Measurements from ENCODE around the gene KLHL26. TPM values are rescaled to one million over a fixed set of nuclear protein-coding genes. Genes with fewer than 3 reads are reported as not detected.
A peak's percentile ranks its signal among the peaks of the same experiment; 100 is the strongest.

Gene KLHL26
- total RNA-seq, 1 experiment from 2014 or later: 10.7 TPM

DNA sequence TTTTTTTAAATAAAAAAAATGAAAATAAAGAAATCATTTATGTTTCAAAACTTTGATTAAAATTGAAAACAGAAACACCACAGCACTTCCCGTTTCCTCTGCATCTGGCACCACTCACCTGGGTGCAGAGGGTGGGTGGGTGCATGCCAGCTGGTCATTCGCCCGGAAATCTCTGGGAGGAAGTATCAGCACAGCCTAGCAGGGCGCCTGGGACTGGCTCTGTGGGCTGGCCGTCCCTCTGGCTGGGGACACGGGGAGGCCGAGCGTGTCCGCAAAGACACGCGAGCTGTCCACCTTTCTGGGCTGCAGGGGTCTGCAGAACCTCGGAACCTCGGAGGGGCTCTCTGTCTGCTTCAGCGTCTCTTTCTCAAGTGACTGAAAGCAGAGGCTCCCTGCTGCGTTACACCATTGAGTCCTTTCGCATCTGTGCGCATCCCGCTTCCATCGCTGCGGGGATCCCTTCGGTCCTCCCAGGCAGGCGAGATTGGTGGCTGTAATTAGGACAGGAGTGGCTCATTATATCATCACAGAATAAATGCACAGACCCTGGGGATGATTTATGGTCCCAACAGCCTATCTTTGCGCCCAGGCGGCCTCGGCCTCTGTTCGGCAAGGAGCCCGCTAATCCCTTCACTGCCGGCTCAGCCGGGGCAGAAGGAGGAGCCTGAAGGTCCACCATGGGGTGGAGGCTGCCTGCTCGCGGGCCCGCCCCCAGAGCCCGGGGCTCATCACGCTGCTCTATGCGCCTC is 63.8 kb downstream of the KLHL26 start:
- Histone ChIP-seq H3K9ac (ENCODE audit: extremely low read depth, insufficient read length, low read length) (no peak overlapping the region), H2BK5ac (ENCODE audit: insufficient read length, low read length) (no peak overlapping the region), H3K23ac (ENCODE audit: insufficient read length, low read depth, low read length) (no peak overlapping the region), H2BK12ac (ENCODE audit: insufficient read length, low read depth, low read length) (no peak overlapping the region), H4K5ac (ENCODE audit: insufficient read length, low read depth, low read length) (no peak overlapping the region), H3K9me3 (ENCODE audit: control insufficient read depth, low read depth, low read length) (no peaks in the 10 kb centered on the region), H4K8ac (replicated peaks; ENCODE audit: insufficient read length, low read depth, low read length) (no peak overlapping the region), H3K18ac (ENCODE audit: insufficient read length, low read depth, low read length) (no peak overlapping the region), H3K79me2 (ENCODE audit: insufficient read depth, low read length) (peaks cover 7% of the 10 kb centered on the region; the same call in 1 of the 2 replicates), H2AK5ac (ENCODE audit: insufficient read length, low read length) (no peak overlapping the region), H4K20me1 (ENCODE audit: control insufficient read depth, insufficient read depth, insufficient read length) (no peaks in the 10 kb centered on the region), H3K27me3 (ENCODE audit: insufficient read depth, low read length) (no peaks in the 10 kb centered on the region), H3K79me1 (ENCODE audit: insufficient read depth, low read depth, low read length, poor library complexity, severe bottlenecking) (no peaks in the 10 kb centered on the region), H2BK15ac (ENCODE audit: low read depth, low read length) (no peak overlapping the region), H3K4me2 (ENCODE audit: insufficient read depth, insufficient read length, low read length) (peak overlapping the region; percentile 65), H2BK120ac (ENCODE audit: low read depth, low read length, poor library complexity, severe bottlenecking) (no peak overlapping the region), H3T11ph (ENCODE audit: low read length) (no peak overlapping the region), H3K4me1 (ENCODE audit: insufficient read depth, low read length) (no peaks in the 10 kb centered on the region), H4K91ac (ENCODE audit: insufficient read length, low read depth, low read length) (no peak overlapping the region), H3K4ac (ENCODE audit: low read depth, low read length) (no peak overlapping the region), H2BK20ac (ENCODE audit: low read depth, low read length, poor library complexity, severe bottlenecking) (no peak overlapping the region), H3K14ac (ENCODE audit: insufficient read depth, low read length) (no peak overlapping the region), H3K27ac (ENCODE audit: insufficient read length, low read depth, low read length) (no peak overlapping the region), H2AFZ (ENCODE audit: low read length) (no peak overlapping the region), H3K56ac (ENCODE audit: insufficient read length, low read depth, low read length) (no peak overlapping the region), H3K23me2 (ENCODE audit: insufficient read length, low read depth, low read length, poor library complexity, severe bottlenecking) (peaks cover 4% of the 10 kb centered on the region)
- peak; percentile 73 for DNase-seq
- TF ChIP-seq, protein P1, sequence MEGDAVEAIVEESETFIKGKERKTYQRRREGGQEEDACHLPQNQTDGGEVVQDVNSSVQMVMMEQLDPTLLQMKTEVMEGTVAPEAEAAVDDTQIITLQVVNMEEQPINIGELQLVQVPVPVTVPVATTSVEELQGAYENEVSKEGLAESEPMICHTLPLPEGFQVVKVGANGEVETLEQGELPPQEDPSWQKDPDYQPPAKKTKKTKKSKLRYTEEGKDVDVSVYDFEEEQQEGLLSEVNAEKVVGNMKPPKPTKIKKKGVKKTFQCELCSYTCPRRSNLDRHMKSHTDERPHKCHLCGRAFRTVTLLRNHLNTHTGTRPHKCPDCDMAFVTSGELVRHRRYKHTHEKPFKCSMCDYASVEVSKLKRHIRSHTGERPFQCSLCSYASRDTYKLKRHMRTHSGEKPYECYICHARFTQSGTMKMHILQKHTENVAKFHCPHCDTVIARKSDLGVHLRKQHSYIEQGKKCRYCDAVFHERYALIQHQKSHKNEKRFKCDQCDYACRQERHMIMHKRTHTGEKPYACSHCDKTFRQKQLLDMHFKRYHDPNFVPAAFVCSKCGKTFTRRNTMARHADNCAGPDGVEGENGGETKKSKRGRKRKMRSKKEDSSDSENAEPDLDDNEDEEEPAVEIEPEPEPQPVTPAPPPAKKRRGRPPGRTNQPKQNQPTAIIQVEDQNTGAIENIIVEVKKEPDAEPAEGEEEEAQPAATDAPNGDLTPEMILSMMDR (conservative IDR thresholded peaks at IDR 0.05): no peak
- Mint-ChIP-seq H3K4me3 (peak overlapping the region; percentile 47 to 79), H3K27me3 (ENCODE audit: low read depth) (peaks cover 25% of the 10 kb centered on the region), H3K27ac (no peak overlapping the region), H3K9me3 (no peaks in the 10 kb centered on the region), H3K4me1 (peaks cover 17 to 21% of the 10 kb centered on the region in 2 experiments), H3K36me3 (ENCODE audit: insufficient read depth in 1 of 3, low read depth in 3 of 3) (no peaks in the 10 kb centered on the region)
- no CpG with 5 or more reads among the region's 35 CpGs for WGBS (ENCODE audit: extremely low coverage, insufficient read length, low lambda C conversion rate)

Measured in H9 (cell line).